Smooth muscle cell (in vitro differentiated cells): ENCODE results near the gene ZNF792. TPM values are rescaled to one million over a fixed set of nuclear protein-coding genes. Genes with fewer than 3 reads are reported as not detected.

Source experiments
- DNase-seq: peaks from one replicate; lab custom pipeline; 2025; ENCODE audit not compliant: unreplicated experiment; lab: John Stamatoyannopoulos, UW
- H2AFZ ChIP-seq: fragments of 200-600 bp; sonication (generic); 2 replicates; pipeline ENCODE4 v1.6.0; 2016; ENCODE audit warnings: antibody characterized with exemption, low read depth, mild to moderate bottlenecking
- H3F3A ChIP-seq: fragments of 200-600 bp; sonication (generic); 2 replicates; pipeline ENCODE4 v1.6.0; 2017; ENCODE audit warnings: antibody characterized with exemption, low read depth
- H3K27ac ChIP-seq: fragments of 200-600 bp; sonication (generic); 2 replicates; pipeline ENCODE4 v1.5.1; 2016; ENCODE audit warnings: low read depth, mild to moderate bottlenecking
- H3K27me3 ChIP-seq: fragments of 200-600 bp; sonication (generic); 2 replicates; pipeline ENCODE4 v1.6.1; 2016; ENCODE audit warnings: low read depth, mild to moderate bottlenecking
- H3K36me3 ChIP-seq: fragments of 200-600 bp; sonication (generic); 2 replicates; pipeline ENCODE4 v1.5.1; 2016; ENCODE audit warnings: low read depth
- H3K4me1 ChIP-seq: fragments of 200-600 bp; sonication (generic); 2 replicates; pipeline ENCODE4 v1.5.1; 2016; ENCODE audit warnings: low read depth
- H3K4me2 ChIP-seq: fragments of 200-600 bp; sonication (generic); 2 replicates; pipeline ENCODE4 v1.6.0; 2016; ENCODE audit warnings: mild to moderate bottlenecking
- H3K4me3 ChIP-seq: fragments of 200-600 bp; sonication (generic); 2 replicates; pipeline ENCODE4 v1.5.1; 2016; ENCODE audit warnings: mild to moderate bottlenecking
- H3K79me2 ChIP-seq: fragments of 200-600 bp; sonication (generic); 2 replicates; pipeline ENCODE4 v1.6.0; 2016; ENCODE audit warnings: low read depth, mild to moderate bottlenecking
- H3K9ac ChIP-seq: fragments of 200-600 bp; sonication (generic); 2 replicates; pipeline ENCODE4 v1.6.0; 2016; ENCODE audit warnings: low read depth
- H3K9me3 ChIP-seq: fragments of 200-600 bp; sonication (generic); replicated peaks from 2 replicates; pipeline ENCODE4 v1.5.1; 2016; ENCODE audit warnings: low read depth
- H4K20me1 ChIP-seq: fragments of 200-600 bp; sonication (generic); 2 replicates; pipeline ENCODE4 v1.6.0; 2016; ENCODE audit warnings: low read depth
- WGBS: methylation state at CpG from one replicate; pipeline ENCODE4 v1.1.7; 2016; ENCODE audit warnings: low lambda C conversion rate; 5-methylcytosine and 5-hydroxymethylcytosine counted together
- polyA plus RNA-seq: library from polyadenylated mRNA; unstranded; fragments of >200 nt; fragmentation: Nextera tagmentation; extraction: Ambion mirVana; gene quantifications from 2 replicates; pipeline ENCODE4 v1.2.1, GENCODE V29; 2016
- total RNA-seq: library from RNA; depleted of rRNA; stranded (reverse); fragments of >200 nt; gene quantifications from 2 replicates; pipeline ENCODE4 v1.2.3, GENCODE V29; 2014
- TF ChIP-seq, protein P1 (sequence below): fragments of 200-600 bp; sonication (generic); IDR thresholded peaks from 2 replicates; pipeline ENCODE4 v1.5.1; 2017; ENCODE audit warnings: borderline replicate concordance, mild to moderate bottlenecking, antibody characterized with exemption; ENCODE audit not compliant: insufficient read depth, poor library complexity, severe bottlenecking

Gene ZNF792
- total and polyA plus RNA-seq, 2 experiments from 2014 or later: 2.8 to 7.1 TPM

DNA sequence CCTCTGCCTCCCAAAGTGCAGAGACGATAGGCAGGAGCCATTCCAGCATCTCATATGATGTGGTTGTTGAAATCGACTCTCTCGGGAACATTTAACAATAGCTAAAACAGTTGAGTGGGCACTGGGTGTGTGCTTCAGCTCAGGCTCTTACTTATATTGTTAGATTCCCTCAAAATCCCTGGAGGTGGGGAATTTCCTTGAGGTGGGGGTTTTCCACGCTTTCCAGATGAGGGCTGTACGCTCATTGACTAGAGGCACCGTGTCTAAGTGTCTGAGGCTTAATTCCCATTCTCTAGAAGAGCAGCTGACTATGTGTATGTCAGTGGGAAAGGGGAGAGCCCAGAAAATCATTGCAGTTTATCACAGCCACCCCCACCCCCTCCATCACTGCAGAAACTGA lies 25.3 kb upstream of the ZNF792 start:
- H2AFZ ChIP-seq: no peak overlapping the region
- H3K4me3 ChIP-seq: no peak overlapping the region
- no peaks in the 10 kb centered on the region for H3K27me3 ChIP-seq
- no peaks in the 10 kb centered on the region for H3F3A ChIP-seq
- H3K27ac ChIP-seq: no peak overlapping the region
- no peak overlapping the region for H3K4me2 ChIP-seq
- no peak for DNase-seq
- H3K9ac ChIP-seq: no peak overlapping the region
- no peaks in the 10 kb centered on the region for H3K36me3 ChIP-seq
- no peaks in the 10 kb centered on the region for H3K9me3 ChIP-seq
- no peaks in the 10 kb centered on the region for H4K20me1 ChIP-seq
- H3K79me2 ChIP-seq: no peaks in the 10 kb centered on the region
- 86% methylated on average over 6 of the region's 6 CpGs for WGBS
- TF ChIP-seq, protein P1, sequence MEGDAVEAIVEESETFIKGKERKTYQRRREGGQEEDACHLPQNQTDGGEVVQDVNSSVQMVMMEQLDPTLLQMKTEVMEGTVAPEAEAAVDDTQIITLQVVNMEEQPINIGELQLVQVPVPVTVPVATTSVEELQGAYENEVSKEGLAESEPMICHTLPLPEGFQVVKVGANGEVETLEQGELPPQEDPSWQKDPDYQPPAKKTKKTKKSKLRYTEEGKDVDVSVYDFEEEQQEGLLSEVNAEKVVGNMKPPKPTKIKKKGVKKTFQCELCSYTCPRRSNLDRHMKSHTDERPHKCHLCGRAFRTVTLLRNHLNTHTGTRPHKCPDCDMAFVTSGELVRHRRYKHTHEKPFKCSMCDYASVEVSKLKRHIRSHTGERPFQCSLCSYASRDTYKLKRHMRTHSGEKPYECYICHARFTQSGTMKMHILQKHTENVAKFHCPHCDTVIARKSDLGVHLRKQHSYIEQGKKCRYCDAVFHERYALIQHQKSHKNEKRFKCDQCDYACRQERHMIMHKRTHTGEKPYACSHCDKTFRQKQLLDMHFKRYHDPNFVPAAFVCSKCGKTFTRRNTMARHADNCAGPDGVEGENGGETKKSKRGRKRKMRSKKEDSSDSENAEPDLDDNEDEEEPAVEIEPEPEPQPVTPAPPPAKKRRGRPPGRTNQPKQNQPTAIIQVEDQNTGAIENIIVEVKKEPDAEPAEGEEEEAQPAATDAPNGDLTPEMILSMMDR: no peak
- H3K4me1 ChIP-seq: no peaks in the 10 kb centered on the region

DNA sequence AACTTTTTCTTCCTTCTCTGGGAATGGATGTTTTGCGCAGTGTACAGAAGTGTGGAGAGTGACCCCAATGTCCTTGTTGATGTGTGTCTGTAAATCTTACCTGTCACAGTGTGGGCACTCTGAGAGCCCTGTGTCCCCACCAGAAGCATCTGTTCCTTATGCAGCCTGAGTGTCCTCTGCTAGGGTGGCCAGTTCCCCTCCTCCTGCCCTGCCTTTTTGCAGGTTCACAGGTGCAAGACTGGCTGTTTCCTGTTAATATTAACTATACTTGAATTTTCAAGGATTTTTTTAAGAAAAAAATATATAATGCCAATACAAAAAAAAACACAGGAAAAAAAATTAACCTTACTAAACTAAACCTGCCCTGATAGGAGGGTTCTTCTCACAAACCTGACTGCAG lies 24.1 kb upstream of the ZNF792 start:
- no peak overlapping the region for H3K9ac ChIP-seq
- H3K4me3 ChIP-seq: no peak overlapping the region
- no peak overlapping the region for H2AFZ ChIP-seq
- H3K27ac ChIP-seq: no peak overlapping the region
- TF ChIP-seq, protein P1: no peak
- no peak overlapping the region for H3K4me2 ChIP-seq
- H3F3A ChIP-seq: no peaks in the 10 kb centered on the region
- no peak for DNase-seq
- no peaks in the 10 kb centered on the region for H3K4me1 ChIP-seq
- no peaks in the 10 kb centered on the region for H3K79me2 ChIP-seq
- H3K9me3 ChIP-seq: no peaks in the 10 kb centered on the region
- no peaks in the 10 kb centered on the region for H3K36me3 ChIP-seq
- H4K20me1 ChIP-seq: no peaks in the 10 kb centered on the region
- H3K27me3 ChIP-seq: no peaks in the 10 kb centered on the region
- WGBS: 100% methylated on average over 1 of the region's 1 CpG

DNA sequence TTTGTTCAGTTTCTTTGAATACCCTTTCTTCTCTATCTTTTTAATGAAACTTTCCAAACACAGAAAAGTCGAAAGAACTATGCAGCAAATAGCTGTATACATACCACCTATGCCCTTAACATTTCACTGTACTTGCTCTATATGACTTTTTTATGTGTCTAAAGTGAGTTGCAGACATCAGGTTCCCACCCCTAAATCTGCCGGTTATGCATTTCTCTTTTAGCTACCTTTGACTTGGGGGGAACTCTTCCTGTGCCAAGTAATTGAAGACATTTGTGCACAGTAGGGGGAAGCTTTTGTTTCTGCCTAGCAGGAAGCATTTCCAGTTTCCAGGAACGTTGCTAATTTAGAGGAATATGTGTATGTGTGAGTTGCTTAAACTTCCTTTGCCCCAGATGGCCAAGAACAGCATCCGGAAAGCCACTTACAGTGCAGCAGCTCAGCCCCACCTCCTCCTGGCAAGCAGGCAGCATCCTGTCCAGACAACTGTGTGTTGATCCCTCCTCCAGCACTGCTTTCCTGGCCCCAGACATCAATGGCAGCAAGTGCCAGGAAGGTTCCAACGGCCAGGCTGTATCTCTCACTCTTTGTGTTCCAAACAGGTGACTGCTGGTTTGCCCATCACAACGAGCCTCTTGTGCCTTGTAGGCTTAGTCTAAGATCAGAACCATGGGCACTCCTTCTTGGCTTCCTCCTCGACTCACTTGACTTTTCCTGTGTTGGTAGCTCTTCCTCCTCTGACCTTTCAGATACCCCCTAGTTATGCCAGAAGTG lies 21.4 kb upstream of the ZNF792 start:
- no peak overlapping the region for H3K27ac ChIP-seq
- no peaks in the 10 kb centered on the region for H3K27me3 ChIP-seq
- H3F3A ChIP-seq: no peaks in the 10 kb centered on the region
- no peaks in the 10 kb centered on the region for H4K20me1 ChIP-seq
- H3K4me2 ChIP-seq: no peak overlapping the region
- peak overlapping the region; percentile 62 for H2AFZ ChIP-seq
- 64% methylated on average over 7 of the region's 7 CpGs for WGBS
- no peaks in the 10 kb centered on the region for H3K9me3 ChIP-seq
- no peak overlapping the region for H3K9ac ChIP-seq
- H3K4me3 ChIP-seq: no peak overlapping the region
- TF ChIP-seq, protein P1: no peak
- no peaks in the 10 kb centered on the region for H3K79me2 ChIP-seq
- no peaks in the 10 kb centered on the region for H3K36me3 ChIP-seq
- H3K4me1 ChIP-seq: no peaks in the 10 kb centered on the region
- no peak for DNase-seq

DNA sequence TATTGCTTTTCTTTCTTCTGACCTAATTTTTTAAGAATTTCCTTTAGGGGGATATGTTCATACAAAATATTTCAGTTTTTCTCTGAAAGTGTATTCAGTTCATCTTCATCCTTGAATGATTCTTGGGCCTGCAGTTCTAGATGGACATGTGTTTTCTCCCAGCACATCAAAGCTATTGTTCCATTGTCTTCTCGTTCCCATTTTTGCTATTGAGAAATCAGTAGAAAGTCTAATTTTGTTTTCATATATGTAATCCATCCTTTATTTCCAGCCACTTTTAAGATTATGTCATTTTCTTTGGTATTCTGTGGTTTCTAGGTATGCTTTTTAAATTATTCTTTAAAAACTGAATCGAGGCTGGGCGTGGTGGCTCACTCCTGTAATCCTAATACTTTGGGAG lies 20.3 kb upstream of the ZNF792 start:
- no peaks in the 10 kb centered on the region for H3K79me2 ChIP-seq
- H3K36me3 ChIP-seq: no peaks in the 10 kb centered on the region
- H3F3A ChIP-seq: no peaks in the 10 kb centered on the region
- no peaks in the 10 kb centered on the region for H4K20me1 ChIP-seq
- 93% methylated on average over 3 of the region's 3 CpGs for WGBS
- no peak overlapping the region for H3K9ac ChIP-seq
- no peak for DNase-seq
- H2AFZ ChIP-seq: no peak overlapping the region
- H3K27me3 ChIP-seq: no peaks in the 10 kb centered on the region
- no peaks in the 10 kb centered on the region for H3K4me1 ChIP-seq
- TF ChIP-seq, protein P1: no peak
- no peak overlapping the region for H3K27ac ChIP-seq
- no peak overlapping the region for H3K4me3 ChIP-seq
- no peak overlapping the region for H3K4me2 ChIP-seq
- no peaks in the 10 kb centered on the region for H3K9me3 ChIP-seq
